Fibroblast of skin of scalp (primary cell): ENCODE measurements around the gene IMMT.
A peak's percentile ranks its signal among the peaks of the same experiment; 100 is the strongest.

Experiments
- DNase-seq: peaks from one replicate; pipeline ENCODE4 v3.0.0-alpha.2; 2013

IMMT gene

DNA sequence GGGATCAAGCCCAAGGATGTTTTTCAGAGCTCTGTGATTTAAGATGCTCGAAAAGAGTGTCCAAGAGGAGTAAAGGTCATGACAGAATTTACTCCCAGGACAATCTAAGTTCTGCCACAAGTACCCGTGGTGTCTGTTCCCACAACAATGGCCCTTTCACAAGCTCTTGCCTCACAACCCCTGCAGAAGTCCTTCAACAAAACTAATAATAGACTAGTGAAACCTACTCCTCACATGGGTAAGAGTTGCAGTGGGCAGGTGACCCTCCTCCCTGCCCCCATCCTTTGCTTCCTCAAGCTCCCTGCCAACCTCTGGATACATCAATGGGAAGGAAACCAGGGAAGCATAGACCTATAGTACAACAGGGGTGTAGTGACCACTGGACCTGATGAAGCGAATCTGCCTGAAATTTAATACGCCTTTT, 54.3 kb downstream of the IMMT start:
- DNase-seq = no peak

DNA sequence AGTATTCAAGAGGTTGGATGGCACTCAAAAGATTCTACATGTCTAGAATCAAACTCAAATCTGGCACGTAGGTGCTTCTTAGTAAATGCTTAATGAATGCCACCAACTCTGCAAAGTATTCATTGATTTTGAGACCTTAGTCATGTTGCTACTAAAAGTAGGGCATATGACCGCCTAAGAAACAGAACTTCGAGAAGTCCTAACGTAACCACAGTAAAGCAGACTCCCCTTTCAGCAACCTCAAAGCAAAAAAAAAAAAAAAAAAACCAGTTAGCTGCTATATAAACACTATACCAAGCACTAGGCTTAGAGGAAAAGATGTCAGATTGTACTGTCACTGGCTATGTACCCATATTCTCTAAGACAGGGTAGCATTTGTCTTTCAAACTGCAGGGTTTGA, 55.3 kb downstream of the IMMT start:
- no peak for DNase-seq

DNA sequence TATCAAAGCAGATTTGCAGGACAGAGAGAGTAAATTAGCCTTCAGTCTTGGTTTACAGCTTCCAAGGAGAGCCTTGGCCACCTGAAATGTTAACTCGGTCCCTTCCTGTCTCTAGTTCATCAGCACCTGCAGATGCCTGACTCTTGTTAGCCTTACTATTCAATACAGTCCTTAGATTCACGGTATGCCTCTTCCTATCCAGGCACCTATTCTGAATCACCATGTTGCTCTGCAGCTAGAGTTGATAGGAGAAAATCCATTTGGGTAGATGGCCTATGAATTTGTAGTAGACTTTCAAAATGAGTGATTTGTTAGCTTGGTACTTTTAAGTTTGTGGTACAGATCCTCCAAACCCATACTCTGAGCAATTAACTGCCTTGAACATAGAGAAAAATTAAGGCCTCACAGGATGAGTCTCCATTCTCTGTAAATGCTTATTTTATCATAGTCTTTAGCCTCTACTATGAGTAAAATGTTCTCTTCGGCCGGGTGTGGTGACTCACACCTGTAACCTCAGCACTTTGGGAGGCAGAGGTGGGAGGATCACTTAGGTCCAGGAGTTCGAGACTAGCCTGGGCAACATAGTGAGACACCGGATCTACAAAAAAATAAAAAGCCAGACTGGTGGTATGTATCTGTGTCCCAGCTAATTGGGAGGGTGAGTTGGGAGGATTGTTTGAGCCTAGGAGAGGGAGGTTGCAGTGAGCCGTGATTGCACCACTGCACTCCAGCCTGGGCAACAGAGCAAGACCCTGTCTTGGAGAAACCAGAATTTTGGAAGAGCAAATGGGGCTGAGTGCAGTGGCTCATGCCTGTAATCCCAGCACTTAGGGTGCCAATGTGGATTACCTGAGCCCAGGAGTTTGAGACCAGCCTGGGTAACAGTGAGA, 56.3 kb downstream of the IMMT start:
- DNase-seq = no peak

DNA sequence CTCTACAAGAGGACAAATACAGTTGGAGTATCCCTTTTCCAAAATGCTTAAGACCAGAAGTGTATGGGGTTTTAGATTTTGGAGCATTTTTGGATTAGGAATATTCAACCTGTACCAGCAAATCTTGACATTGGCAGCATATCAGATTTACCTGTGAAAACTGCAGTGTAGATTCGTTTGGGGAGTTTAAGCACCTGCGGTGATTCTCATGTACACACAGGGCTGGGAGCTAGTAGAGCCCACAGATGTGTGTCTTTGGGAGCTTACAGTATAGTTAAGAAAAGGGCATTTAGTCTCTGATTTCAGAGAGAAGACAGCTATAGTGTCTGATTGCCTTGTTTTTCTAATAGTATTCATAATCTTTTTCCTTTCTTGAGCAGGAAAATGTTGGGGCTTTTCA, 59.1 kb downstream of the IMMT start:
- DNase-seq = no peak

DNA sequence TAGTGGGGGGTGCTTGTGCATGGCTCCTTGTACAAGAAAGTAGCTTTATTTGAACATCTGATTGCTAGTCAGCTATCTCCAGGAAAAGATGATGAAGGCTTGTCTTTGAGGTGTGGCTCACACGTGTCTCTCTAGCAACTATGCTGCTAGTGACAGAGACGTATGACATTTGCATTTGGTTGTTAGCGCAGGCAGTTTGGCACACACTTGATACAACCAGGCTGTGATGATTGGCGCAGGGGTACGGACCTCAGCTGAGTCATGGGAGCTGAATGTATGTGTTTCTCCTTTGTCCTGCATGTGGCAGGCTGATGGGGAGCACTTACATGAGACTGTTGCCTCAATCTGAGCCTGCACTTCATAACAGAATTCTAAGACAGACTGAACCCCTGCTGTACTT, 59.6 kb downstream of the IMMT start:
- no peak for DNase-seq

DNA sequence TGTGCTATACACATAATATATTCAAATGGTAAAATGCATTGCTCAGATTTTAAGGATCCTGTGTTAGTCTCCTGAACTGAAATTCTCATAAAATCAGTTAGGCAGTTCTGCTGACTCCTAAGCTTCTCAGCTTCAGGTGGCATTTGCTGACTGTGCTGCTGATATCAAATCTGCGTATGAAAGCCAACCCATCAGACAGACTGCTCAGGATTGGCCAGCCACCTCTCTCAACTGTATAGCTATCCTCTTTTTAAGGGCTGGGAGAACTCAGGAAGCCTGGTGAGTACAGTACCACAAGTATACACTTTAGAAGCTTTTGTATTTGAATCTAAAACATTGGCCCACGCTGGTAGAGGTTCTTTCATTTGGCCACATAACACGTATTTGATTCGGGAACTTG, 60.6 kb downstream of the IMMT start:
- no peak for DNase-seq

DNA sequence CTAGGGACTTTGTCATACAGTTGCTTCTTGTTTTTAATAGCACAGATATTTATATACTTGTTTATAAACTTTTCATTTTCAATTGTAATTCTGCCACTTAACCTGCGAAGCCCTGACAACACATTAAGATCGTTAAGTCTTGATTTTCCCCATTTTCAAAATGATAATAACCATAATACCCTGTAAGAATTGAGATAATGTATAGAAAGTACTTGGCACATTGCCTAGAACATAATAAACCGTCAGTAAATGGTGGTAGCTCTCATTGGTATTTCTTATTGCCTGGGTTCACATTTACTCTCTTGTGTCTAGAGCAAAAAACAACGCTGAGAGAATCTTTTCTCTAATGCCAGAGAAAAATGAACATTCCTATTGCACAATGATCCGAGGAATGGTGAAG, 70.6 kb downstream of the IMMT start:
- no peak for DNase-seq

DNA sequence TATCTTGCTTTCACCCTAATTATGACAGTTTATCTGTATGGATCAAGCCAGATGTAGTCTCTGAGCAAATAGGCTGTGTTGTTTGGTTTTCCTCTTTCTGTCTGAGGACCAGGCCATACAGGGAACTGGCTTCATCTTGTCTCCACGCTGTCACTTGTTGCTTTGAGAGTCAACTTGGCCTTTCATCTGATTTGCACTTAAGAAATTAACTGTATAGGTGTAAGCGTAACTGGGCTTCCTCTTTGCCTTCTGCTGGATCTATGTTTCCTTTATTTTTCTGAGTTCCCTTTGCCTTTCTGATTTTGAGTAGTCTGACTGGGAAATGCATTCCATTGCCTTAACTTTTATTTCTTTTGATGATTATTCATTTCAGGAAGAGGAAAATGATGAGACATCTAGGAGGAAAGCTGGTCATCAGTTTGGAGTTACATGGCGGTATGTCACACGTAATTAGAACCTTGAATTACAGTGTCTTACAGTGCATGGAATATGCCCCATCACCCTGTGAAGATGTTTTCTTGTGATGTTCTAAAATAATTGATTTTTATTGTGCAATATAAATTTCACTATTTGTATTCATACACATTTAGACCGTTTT, 71.8 kb downstream of the IMMT start:
- no peak for DNase-seq

DNA sequence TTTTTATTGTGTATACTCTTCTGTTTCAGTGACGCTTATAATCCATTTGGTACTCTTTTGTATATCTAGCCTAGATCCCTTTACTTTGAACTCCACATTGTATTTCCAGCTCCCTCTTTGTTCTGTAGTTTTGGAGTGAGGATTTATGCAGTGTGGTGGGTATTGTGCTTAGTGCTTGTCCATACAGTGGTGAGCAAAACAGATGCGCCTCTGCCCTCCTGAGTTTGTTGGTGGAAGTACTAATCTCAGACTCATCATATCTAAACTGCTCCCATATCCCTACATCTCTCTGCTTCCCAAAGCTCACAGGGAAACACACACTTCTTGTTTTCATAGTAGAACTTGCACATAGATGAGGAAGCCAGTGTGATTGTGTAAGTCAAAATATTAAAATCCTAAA, 77.1 kb downstream of the IMMT start:
- no peak for DNase-seq

DNA sequence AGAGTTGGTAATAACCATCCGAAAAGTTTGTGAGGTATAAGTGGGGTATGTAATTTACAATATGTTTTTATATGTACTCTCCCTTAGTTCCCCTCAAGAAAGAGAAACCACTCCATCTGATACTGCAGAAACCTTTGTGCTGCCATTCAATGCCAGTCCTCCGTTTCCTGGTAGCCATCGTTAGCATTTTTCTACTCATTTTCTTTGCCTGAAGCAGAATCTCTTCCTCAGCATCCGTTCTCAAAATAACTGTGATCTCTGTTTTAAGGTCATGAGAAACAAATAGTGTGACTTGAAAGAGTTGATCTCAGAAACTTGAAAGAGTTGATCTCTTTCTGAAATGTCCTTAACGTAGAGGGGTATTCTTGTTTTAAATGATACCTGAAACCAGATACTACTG, 88.2 kb downstream of the IMMT start:
- no peak for DNase-seq

DNA sequence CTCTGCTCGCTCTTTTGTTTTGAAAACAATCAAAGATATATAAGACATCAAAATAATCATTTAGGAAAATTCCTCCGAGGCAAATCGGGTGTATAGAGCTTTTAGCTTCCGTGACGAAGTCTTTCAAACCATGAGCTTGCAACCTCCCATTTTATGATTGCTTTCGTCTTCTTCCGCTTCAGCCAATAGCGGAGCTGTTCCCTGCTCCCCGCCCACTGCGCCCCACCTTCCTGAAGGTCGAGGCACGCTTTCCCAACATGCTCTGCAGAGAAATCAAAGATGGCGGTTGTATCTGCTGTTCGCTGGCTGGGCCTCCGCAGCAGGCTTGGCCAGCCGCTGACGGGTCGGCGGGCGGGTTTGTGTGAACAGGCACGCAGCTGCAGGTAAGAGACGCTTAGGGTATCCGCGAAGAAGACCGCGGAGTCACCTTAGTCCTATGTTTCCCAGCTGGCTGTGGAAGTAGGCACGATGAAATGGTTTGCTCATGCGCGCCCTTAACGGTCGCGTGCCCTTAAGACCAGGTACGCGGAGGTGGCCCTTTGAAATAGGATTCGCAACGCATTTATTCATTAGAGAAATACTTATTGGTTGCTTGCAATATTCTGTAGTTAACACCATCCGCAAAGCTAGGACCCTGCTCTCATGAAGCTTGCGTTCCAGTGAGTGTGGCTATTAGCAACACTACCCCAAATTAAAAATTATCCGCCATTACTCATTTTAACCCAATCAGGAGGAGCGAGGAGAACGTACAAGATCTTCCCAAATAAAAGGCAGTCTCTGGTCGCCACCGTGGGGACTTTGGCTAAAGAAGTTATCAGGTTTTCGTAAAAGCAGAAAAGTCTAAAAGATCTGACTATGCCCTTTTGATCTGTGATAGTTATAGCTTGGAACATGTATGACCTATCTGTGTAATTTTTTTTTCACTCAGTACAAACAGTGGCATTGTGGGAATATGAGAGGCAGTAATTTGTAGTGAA, 89.0 kb downstream of the IMMT start, which contains the start of gene PTCD3:
TSS of gene PTCD3 (plus strand) at position 267 of the 977 bp plus-strand sequence. CDS start at position 280, 13 bp downstream.
- peak; percentile 95 for DNase-seq

DNA sequence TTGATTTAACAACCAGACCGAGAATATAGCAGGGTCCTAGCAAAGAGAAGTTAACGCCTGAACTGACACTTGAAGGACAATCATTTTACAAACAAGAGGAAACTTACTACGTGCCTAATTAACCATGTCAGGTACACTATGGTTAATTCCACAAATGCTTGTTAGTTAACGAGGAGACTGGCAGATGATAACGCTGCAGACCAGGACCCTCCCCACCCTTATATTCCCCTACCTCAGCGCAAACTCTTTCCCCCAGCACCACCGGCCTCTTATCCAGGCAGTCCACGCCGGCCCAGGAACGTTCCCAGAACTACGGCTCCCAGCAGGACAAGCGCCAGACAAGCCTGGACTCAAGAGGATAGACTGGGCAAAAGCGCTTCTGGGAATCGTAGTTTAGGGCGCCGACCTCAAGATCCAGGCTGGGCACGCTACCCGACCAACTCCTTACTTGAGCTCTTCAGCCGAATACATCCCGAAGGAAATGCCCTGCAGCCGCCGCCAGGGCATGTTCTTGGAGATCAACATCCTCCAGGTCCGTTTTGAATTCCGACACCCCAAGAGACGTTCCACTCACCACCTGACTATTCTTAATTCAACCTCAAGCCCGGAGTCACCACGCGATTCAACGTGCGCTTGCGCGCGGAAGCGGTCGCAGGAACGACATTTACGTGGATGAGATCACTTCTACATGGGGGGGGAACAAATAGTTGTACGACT, 89.9 kb downstream of the IMMT start, which contains the start of gene POLR1A:
TSS of gene POLR1A (minus strand) at position 635 of the 717 bp plus-strand sequence. CDS start at position 525, 110 bp downstream.
- DNase-seq = peak; percentile 94

DNA sequence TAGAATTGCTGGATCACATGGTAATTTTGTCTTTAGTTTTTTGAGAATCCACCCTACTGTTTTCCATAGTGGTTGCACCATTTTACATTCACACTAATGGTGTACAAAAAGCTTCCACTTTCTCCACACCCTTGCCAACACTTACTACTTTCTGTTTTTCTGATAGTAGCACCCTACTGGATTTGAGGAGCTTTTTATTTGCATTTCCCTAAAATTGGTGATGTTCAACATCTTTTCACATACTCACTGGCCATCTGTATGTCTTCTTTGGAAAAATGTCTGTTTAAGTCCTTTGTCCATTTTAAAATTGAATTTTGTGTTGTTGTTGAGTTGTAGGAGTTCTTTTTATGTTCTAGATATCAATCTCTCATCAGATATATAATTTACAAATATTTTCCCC, 93.1 kb downstream of the IMMT start:
- DNase-seq = no peak

DNA sequence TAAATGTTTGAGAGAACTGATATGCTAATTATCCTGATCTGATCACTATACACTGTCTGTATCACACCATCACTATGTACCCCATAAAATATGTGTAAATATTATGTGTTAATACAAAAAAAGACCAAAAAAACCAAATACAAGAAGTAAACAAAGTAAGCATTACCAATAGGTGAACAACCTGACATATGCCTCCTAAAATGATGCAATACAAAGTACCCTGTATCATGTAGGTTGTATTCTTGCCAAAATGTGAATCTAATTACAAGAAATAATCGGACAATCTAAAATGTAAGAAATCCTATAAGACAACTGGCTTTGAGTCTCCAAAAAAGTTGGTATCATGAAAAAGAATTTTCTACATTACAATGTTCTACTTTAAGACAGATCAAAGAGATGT, 97.3 kb downstream of the IMMT start:
- DNase-seq = no peak

DNA sequence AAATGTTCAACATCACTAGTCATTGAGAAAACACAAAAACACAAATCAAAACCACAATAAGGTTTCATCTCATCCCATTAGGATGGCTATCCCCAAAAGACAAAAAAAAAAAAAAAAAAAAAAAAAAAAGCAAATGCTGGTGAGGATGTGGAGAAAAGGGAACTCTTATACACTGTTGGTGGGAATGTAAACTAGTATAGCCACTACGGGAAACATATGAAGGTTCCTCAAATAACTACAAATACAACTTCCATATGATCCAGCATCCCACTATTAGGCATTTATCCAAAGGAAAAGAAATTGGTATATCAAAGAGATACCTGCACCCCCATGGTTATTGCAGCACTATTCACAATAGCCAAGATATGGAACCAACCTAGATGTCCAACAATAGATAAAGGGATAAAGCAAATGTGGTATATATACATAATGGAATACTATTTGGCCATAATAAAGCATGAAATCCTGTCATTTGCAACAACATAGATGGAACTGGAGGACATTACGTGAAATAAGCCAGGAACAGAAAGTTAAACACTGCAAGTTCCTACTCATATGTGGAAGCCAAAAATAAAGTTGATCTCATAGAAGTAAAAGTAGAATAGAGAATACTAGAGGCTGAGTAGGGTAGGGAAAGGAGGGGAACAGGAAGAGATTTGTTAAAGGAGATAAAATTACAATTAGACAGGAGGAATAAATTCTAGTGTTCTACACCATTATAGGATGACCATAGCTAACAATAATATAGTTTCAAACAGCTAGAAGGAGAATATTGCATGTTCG, 98.0 kb downstream of the IMMT start:
- DNase-seq = no peak

DNA sequence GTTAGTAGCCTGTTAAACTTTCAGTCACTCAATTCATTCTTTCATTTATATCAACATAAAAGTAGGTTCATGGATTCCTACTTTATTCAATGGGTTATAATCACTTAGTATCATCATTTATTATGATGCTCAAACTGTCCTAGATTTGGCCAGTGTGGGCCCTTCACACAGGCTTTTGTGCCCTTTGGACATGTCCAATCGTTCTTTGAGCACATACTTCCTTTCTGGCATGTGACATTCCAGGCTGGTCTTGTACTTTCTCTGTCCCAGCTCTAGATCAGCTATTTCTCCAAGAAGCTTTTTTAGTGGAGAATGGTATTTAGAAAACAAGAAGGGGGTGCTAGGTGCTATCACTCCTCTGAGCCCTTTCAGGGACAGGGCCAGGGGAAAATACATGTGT, 101.0 kb downstream of the IMMT start:
- no peak for DNase-seq
